HCT116 (cell line): ENCODE data around the gene IFITM1. TPM values are rescaled to one million over a fixed set of nuclear protein-coding genes. Genes with fewer than 3 reads are reported as not detected.

Experiments
- ATAC-seq: fragments of 200-7000 bp; cut with Tn5 transposase; 2 replicates; pipeline ENCODE4 v1.9.1; 2020; ENCODE audit warnings: mild to moderate bottlenecking, moderate library complexity
- BruUV-seq: library from RNA; stranded (reverse); fragments of 400-500 nt; replicated peaks from 2 replicates; lab custom pipeline; 2021; lab: Mats Ljungman, UMichigan
- CTCF ChIA-PET: fragments of 300-600 bp; sonication (Branson Sonifier 250); formaldehyde crosslinking; loops from one replicate; lab custom pipeline; 2021; ENCODE audit warnings: antibody characterized with exemption; lab: Charles Lee
- POLR2A ChIA-PET: fragments of 300-600, 350-600 bp; sonication (Branson Sonifier 250); formaldehyde crosslinking; loops from one replicate; lab custom pipeline; 2021; ENCODE audit warnings: antibody characterized with exemption; lab: Charles Lee
- RAD21 ChIA-PET, 2 experiments: fragments of 300-600 bp; sonication (Branson Sonifier 250); formaldehyde crosslinking; loops; one replicate each; lab custom pipeline; 2023; ENCODE audit warnings: low total read pairs in 2 of 2; ENCODE audit not compliant: uncharacterized antibody in 2 of 2, unreplicated experiment in 2 of 2, low non-redundant PET in 1 of 2; lab: Charles Lee
- DNase-seq: peaks from one replicate; pipeline ENCODE4 v3.0.0-alpha.2; 2010; ENCODE audit warnings: low read depth, low spot score
- H2AFZ ChIP-seq: fragments of 200-600 bp; shearing (Covaris generic), sonication (generic); 2 replicates; pipeline ENCODE4 v1.6.1; 2017; ENCODE audit warnings: low read depth, mixed run types, mixed read lengths, antibody characterized with exemption, low read length; ENCODE audit not compliant: poor library complexity, severe bottlenecking
- H3K27ac ChIP-seq: 2 replicates; pipeline ENCODE4 v1.5.1; 2012; ENCODE audit warnings: low read depth, low read length
- H3K27me3 ChIP-seq: fragments of 200-600 bp; sonication (generic); 2 replicates; pipeline ENCODE4 v1.6.1; 2016; ENCODE audit warnings: mixed run types, low read length, mixed read lengths; ENCODE audit not compliant: insufficient read depth
- H3K36me3 ChIP-seq, 2 experiments: fragments of 200-500 bp in 1 of 2; fragments of 200-600 bp in 1 of 2; sonication (Bioruptor generic) in 1 of 2; sonication (generic) in 1 of 2; 2 replicates each; pipeline versions ENCODE4 v1.5.1 to v1.6.1; 2014 to 2016; ENCODE audit warnings: low read length in 2 of 2, inconsistent platforms in 1 of 2, mixed read lengths in 1 of 2, mixed run types in 1 of 2; ENCODE audit not compliant: insufficient read depth in 2 of 2, control insufficient read depth in 1 of 2
- H3K4me1 ChIP-seq, 2 experiments: fragments of 200-600 bp in 1 of 2; sonication (generic) in 1 of 2; 2 replicates each; pipeline versions ENCODE4 v1.5.1 to v1.6.1; 2012 to 2017; ENCODE audit warnings: low read length in 2 of 2, inconsistent platforms in 1 of 2, mild to moderate bottlenecking in 1 of 2, mixed read lengths in 1 of 2, mixed run types in 1 of 2, moderate library complexity in 1 of 2; ENCODE audit not compliant: insufficient read depth in 2 of 2, control insufficient read depth in 1 of 2
- H3K4me2 ChIP-seq: fragments of 200-600 bp; sonication (generic); 2 replicates; pipeline ENCODE4 v1.6.1; 2017; ENCODE audit warnings: mixed run types, low read length, mixed read lengths
- H3K4me3 ChIP-seq, 2 experiments: fragments of 200-600 bp in 1 of 2; sonication (generic) in 1 of 2; replicated peaks in 1 of 2; 2 replicates each; pipeline ENCODE4 v1.5.1; 2011 to 2016; ENCODE audit warnings: low read length in 2 of 2, control low read depth in 1 of 2, low read depth in 1 of 2, mild to moderate bottlenecking in 1 of 2, mixed read lengths in 1 of 2, mixed run types in 1 of 2
- H3K79me2 ChIP-seq: fragments of 200-600 bp; sonication (generic); 2 replicates; pipeline ENCODE4 v1.6.1; 2017; ENCODE audit warnings: mild to moderate bottlenecking, mixed run types, low read length, moderate library complexity, mixed read lengths; ENCODE audit not compliant: insufficient read depth
- H3K9ac ChIP-seq: fragments of 200-600 bp; sonication (generic); 2 replicates; pipeline ENCODE4 v1.6.1; 2016; ENCODE audit warnings: low read length, mixed read lengths
- H3K9me2 ChIP-seq: fragments of 200-600 bp; sonication (generic), shearing (Covaris generic); 2 replicates; pipeline ENCODE4 v1.6.1; 2017; ENCODE audit warnings: mixed run types, mild to moderate bottlenecking, moderate library complexity; ENCODE audit not compliant: insufficient read depth
- H3K9me3 ChIP-seq, 2 experiments: fragments of 200-500 bp in 1 of 2; fragments of 200-600 bp in 1 of 2; sonication (Bioruptor generic) in 1 of 2; sonication (generic) in 1 of 2; 2 replicates each; pipeline ENCODE4 v1.6.1; 2014 to 2017; ENCODE audit warnings: low read length in 2 of 2, mixed read lengths in 2 of 2, inconsistent platforms in 1 of 2, low read depth in 1 of 2, mild to moderate bottlenecking in 1 of 2, mixed run types in 1 of 2, moderate library complexity in 1 of 2; ENCODE audit not compliant: control insufficient read depth in 1 of 2, insufficient read depth in 1 of 2
- H4K20me1 ChIP-seq: fragments of 200-600 bp; sonication (generic), shearing (Covaris generic); 2 replicates; pipeline ENCODE4 v1.6.1; 2017; ENCODE audit warnings: mixed run types, mild to moderate bottlenecking, moderate library complexity; ENCODE audit not compliant: insufficient read depth
- CBX3 ChIP-seq: IDR thresholded peaks from 2 replicates; pipeline ENCODE4 v1.6.1; 2012; ENCODE audit warnings: low read depth
- CEBPB ChIP-seq: IDR thresholded peaks from 2 replicates; pipeline ENCODE4 v1.6.1; 2012; ENCODE audit warnings: low read depth
- EGR1 ChIP-seq: IDR thresholded peaks from 2 replicates; pipeline ENCODE4 v1.6.1; 2012; ENCODE audit warnings: low read depth
- ELF1 ChIP-seq: IDR thresholded peaks from 2 replicates; pipeline ENCODE4 v1.6.1; 2012; ENCODE audit warnings: low read depth, borderline replicate concordance
- EZH2 ChIP-seq: fragments of 200-600 bp; sonication (generic); IDR thresholded peaks from 2 replicates; pipeline ENCODE4 v1.6.1; 2017; ENCODE audit warnings: antibody characterized with exemption, mixed run types
- EZH2phosphoT487 ChIP-seq: fragments of 200-600 bp; IDR thresholded peaks from 2 replicates; pipeline ENCODE4 v1.6.1; 2018; ENCODE audit warnings: antibody characterized with exemption, borderline replicate concordance
- POLR2A ChIP-seq: IDR thresholded peaks from 2 replicates; pipeline ENCODE4 v1.7.0; 2011; ENCODE audit warnings: borderline replicate concordance; ENCODE audit not compliant: insufficient read depth, insufficient read length; ENCODE audit errors: extremely low read depth
- POLR2AphosphoS5 ChIP-seq: IDR thresholded peaks from 2 replicates; pipeline ENCODE4 v1.6.1; 2011; ENCODE audit warnings: mild to moderate bottlenecking, low read depth, low read length, moderate library complexity
- SP1 ChIP-seq: IDR thresholded peaks from 2 replicates; pipeline ENCODE4 v1.6.1; 2012; ENCODE audit warnings: low read depth
- SRF ChIP-seq: IDR thresholded peaks from 2 replicates; pipeline ENCODE4 v1.6.1; 2012; ENCODE audit warnings: low read depth
- TCF7L2 ChIP-seq: IDR thresholded peaks from 2 replicates; pipeline ENCODE4 v1.7.0; 2011; ENCODE audit warnings: borderline replicate concordance, inconsistent platforms; ENCODE audit not compliant: insufficient read depth, insufficient read length; ENCODE audit errors: extremely low read depth
- ZFX ChIP-seq: fragments of 450-650 bp; IDR thresholded peaks from 2 replicates; pipeline ENCODE4 v1.6.1; 2017
- ZNF274 ChIP-seq: fragments of 200-500 bp; sonication (Bioruptor generic); IDR thresholded peaks from 2 replicates; pipeline ENCODE4 v1.6.1; 2014; ENCODE audit warnings: mild to moderate bottlenecking, low read depth, low read length, inconsistent platforms
- intact Hi-C: fragments of 100-400 bp; cut with micrococcal nuclease; formaldehyde crosslinking; loops from 2 replicates; pipeline ENCODE4 v1.10.0; 2022
- total RNA-seq: library from RNA; stranded (reverse); gene quantifications from one replicate; pipeline ENCODE4 v1.2.1, GENCODE V29; 2021; ENCODE audit not compliant: unreplicated experiment
- TF ChIP-seq, protein P1 (sequence below): IDR thresholded peaks from 2 replicates; pipeline ENCODE4 v1.6.1; 2012
- TF ChIP-seq, protein P2 (sequence below): IDR thresholded peaks from 2 replicates; pipeline ENCODE4 v1.6.1; 2012; ENCODE audit warnings: low read depth
- TF ChIP-seq, protein P3 (sequence below): IDR thresholded peaks from 2 replicates; pipeline ENCODE4 v1.6.1; 2012

Gene IFITM1
- total RNA-seq, 1 experiment from 2014 or later, result 6.1 TPM

DNA sequence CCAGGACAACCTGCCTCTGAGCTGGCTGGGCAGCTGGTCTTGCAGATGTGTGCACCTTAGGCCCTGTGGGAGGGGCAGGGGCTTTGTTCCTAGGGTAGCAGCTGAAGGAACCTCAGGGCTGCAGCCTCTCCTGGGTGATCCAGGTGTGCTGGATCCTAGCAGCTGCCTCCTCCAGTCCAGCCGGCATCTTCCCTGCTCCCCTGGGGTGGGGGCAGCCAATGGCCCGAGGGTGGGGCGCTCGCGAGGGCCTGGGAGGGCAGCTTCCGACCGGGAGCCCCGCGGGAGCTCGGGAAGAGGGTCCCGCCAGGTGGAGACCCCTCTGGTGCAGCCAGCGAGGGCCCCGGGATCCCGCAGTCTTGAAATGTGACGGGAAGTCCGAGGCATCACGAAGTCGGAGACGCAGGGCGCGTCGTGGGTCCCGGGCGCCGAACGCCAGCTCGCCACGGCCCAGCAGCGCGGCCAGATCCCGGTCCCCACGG is 1.7 kb downstream of the IFITM1 start (continued):
- TF ChIP-seq SP1, result no peak
- no peak for TF ChIP-seq ZNF274
- no peak for TF ChIP-seq ELF1
- no peak for TF ChIP-seq POLR2AphosphoS5
- no peak for TF ChIP-seq EZH2phosphoT487
- TF ChIP-seq CEBPB, result no peak

DNA sequence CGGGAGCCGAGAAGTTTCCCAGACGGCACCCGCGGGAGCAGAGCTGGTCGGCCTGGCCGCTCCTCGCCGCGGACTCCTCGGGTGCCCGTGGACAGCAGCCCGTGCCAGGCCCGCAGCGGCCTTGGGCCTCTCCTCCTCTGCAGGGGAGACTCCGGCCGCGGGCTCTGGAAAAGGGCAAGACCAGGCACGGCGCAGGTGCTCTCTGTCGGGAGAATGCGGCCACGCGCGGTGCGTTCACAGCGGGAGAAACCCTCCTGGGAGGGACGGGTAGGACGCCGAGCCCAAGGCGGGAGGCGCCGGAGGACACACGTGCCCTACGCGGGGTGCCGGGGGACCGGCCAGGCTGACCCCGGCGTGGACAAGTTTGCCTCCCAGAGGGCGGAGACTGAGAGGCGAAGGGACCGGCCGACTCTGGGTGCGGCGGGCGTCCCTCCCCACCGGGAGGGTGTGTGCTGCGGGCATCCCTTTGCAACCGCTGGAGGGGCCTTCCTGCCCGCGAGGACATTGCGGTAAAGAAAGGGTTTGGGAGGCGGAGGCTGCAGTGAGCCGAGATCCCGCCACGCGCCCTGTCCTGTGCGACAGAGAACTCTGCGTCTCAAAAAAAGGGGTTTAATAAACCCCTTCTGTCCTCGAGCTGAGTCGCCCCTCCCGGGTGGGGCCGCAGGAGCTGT is 2.3 kb downstream of the IFITM1 start:
- H3K9me3 ChIP-seq, result no peaks in the 10 kb centered on the region
- TF ChIP-seq CBX3, result no peak
- no peak for TF ChIP-seq SRF
- TF ChIP-seq ZFX, result no peak
- TF ChIP-seq EZH2phosphoT487, result no peak
- TF ChIP-seq EGR1, result no peak
- TF ChIP-seq, protein P1, sequence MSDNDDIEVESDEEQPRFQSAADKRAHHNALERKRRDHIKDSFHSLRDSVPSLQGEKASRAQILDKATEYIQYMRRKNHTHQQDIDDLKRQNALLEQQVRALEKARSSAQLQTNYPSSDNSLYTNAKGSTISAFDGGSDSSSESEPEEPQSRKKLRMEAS, result no peak
- TF ChIP-seq, protein P2, sequence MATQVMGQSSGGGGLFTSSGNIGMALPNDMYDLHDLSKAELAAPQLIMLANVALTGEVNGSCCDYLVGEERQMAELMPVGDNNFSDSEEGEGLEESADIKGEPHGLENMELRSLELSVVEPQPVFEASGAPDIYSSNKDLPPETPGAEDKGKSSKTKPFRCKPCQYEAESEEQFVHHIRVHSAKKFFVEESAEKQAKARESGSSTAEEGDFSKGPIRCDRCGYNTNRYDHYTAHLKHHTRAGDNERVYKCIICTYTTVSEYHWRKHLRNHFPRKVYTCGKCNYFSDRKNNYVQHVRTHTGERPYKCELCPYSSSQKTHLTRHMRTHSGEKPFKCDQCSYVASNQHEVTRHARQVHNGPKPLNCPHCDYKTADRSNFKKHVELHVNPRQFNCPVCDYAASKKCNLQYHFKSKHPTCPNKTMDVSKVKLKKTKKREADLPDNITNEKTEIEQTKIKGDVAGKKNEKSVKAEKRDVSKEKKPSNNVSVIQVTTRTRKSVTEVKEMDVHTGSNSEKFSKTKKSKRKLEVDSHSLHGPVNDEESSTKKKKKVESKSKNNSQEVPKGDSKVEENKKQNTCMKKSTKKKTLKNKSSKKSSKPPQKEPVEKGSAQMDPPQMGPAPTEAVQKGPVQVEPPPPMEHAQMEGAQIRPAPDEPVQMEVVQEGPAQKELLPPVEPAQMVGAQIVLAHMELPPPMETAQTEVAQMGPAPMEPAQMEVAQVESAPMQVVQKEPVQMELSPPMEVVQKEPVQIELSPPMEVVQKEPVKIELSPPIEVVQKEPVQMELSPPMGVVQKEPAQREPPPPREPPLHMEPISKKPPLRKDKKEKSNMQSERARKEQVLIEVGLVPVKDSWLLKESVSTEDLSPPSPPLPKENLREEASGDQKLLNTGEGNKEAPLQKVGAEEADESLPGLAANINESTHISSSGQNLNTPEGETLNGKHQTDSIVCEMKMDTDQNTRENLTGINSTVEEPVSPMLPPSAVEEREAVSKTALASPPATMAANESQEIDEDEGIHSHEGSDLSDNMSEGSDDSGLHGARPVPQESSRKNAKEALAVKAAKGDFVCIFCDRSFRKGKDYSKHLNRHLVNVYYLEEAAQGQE, result no peak
- no peak for TF ChIP-seq TCF7L2
- TF ChIP-seq, protein P3, sequence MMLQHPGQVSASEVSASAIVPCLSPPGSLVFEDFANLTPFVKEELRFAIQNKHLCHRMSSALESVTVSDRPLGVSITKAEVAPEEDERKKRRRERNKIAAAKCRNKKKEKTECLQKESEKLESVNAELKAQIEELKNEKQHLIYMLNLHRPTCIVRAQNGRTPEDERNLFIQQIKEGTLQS, result no peak
- TF ChIP-seq SP1, result no peak
- TF ChIP-seq POLR2A, result no peak
- TF ChIP-seq EZH2, result no peak
- intact Hi-C loops, result no loop called here
- no TSS peak for BruUV-seq
- POLR2A ChIA-PET, result no interaction called here
- RAD21 ChIA-PET, result no interaction called here
- H3K27me3 ChIP-seq, result no peaks in the 10 kb centered on the region
- no peak for ATAC-seq
- DNase-seq, result no peak
- H3K36me3 ChIP-seq, result no peaks in the 10 kb centered on the region
- H3K4me3 ChIP-seq, result no peak overlapping the region
- H2AFZ ChIP-seq, result no peak overlapping the region
- peaks cover 12% of the 10 kb centered on the region for H3K79me2 ChIP-seq
- H4K20me1 ChIP-seq, result no peaks in the 10 kb centered on the region
- no peak overlapping the region for H3K9ac ChIP-seq
- no peak overlapping the region for H3K4me2 ChIP-seq
- H3K9me2 ChIP-seq, result no peaks in the 10 kb centered on the region
- peaks cover 10 to 16% of the 10 kb centered on the region in 2 experiments for H3K4me1 ChIP-seq
- H3K27ac ChIP-seq, result no peak overlapping the region
- CTCF ChIA-PET, result interaction anchor here (1.2 to 1.8 kb wide), 2 partner anchors 8 to 10 kb away, joined by 6 to 8 read pairs; partner anchors contain the start of gene IFITM2
